Sigmoid colon (tissue), 7 donors: Measurements from ENCODE around the gene TSEN34. TPM values are rescaled to one million over a fixed set of nuclear protein-coding genes. Genes with fewer than 3 reads are reported as not detected.
A peak's percentile ranks its signal among the peaks of the same experiment; 100 is the strongest.
"Not testable (repeated sequence)": the region's sequence is repeated elsewhere in the genome, so short reads cannot be mapped to it uniquely, and the experiment has no call there.

Experiments used
- DNase-seq: peaks from one replicate; pipeline ENCODE4 v3.0.0-alpha.2; 2019
- H3K27ac ChIP-seq, 4 donors: fragments of 200-600 bp; sonication (generic); one replicate each; pipeline ENCODE4 v1.5.1; 2016 to 2019; ENCODE audit warnings: mild to moderate bottlenecking in 1 of 4
- H3K27me3 ChIP-seq, 3 donors: fragments of 200-600 bp; sonication (generic); one replicate each; pipeline ENCODE4 v1.5.1; 2019; ENCODE audit warnings: mild to moderate bottlenecking in 1 of 3
- H3K36me3 ChIP-seq, 4 donors: fragments of 200-600 bp; sonication (generic); one replicate each; pipeline ENCODE4 v1.5.1; 2016 to 2019
- H3K4me1 ChIP-seq, 4 donors: fragments of 200-600 bp; sonication (generic); one replicate each; pipeline ENCODE4 v1.5.1; 2017 to 2019
- H3K4me3 ChIP-seq, 4 donors: fragments of 200-600 bp; sonication (generic); one replicate each; pipeline ENCODE4 v1.5.1; 2017 to 2019; ENCODE audit warnings: mild to moderate bottlenecking in 2 of 4, moderate library complexity in 1 of 4
- H3K9me3 ChIP-seq, 4 donors: fragments of 200-600 bp in 3 of 4; sonication (generic) in 3 of 4; one replicate each; pipeline versions ENCODE4 v1.5.1 to v1.6.1; 2013 to 2019
- CTCF ChIP-seq, 4 experiments: fragments of 450-650 bp in 3 of 4; fragments of 200-600 bp in 1 of 4; IDR thresholded peaks; one replicate each; pipeline ENCODE4 v1.5.1; 2016 to 2019; ENCODE audit warnings: antibody characterized with exemption in 4 of 4, mild to moderate bottlenecking in 3 of 4, moderate library complexity in 2 of 4
- EP300 ChIP-seq, 4 donors: sonication (generic); formaldehyde crosslinking; IDR thresholded peaks; one replicate each; pipeline ENCODE4 v1.6.1; 2017; ENCODE audit warnings: antibody characterized with exemption in 4 of 4
- POLR2A ChIP-seq, 2 donors: fragments of 450-650 bp; IDR thresholded peaks; one replicate each; pipeline ENCODE4 v1.6.1; 2016; ENCODE audit warnings: antibody characterized with exemption in 2 of 2, mild to moderate bottlenecking in 2 of 2, moderate library complexity in 2 of 2
- POLR2AphosphoS5 ChIP-seq, 4 donors: sonication (generic); formaldehyde crosslinking; IDR thresholded peaks; one replicate each; pipeline ENCODE4 v1.6.1; 2017; ENCODE audit warnings: antibody characterized with exemption in 4 of 4
- WGBS, 2 donors: extraction: QIAGEN DNeasy Blood & Tissue Kit; methylation state at CpG; one replicate each; pipeline ENCODE4 v1.1.7; 2013; 5-methylcytosine and 5-hydroxymethylcytosine counted together
- intact Hi-C: fragments of 100-400 bp; cut with DNase I; formaldehyde crosslinking; loops from one replicate; pipeline ENCODE4 v1.15.1; 2023
- polyA plus RNA-seq, 3 donors: library from polyadenylated mRNA; stranded (reverse); fragments of 200-250 nt; gene quantifications; one replicate each; pipeline ENCODE4 v1.2.3, GENCODE V29; 2013
- total RNA-seq, 4 donors: library from RNA; depleted of rRNA; stranded (reverse); fragments of >200 nt; gene quantifications; one replicate each; pipeline ENCODE4 v1.1.0, GENCODE V29; 2016
- donor health status: healthy with polysubstance abuse.
- donor health status: Bipolar disorder and iron deficiency.
- donor health status: healthy.

TSEN34 gene
- total and polyA plus RNA-seq, 7 donors = 41.5 to 80.9 (median 52.5) TPM

GRCh38 chr19:54164369-54165068 lies 26.6 kb upstream of the TSEN34 start:
- DNase-seq = peak; percentile 85
- no peak overlapping the region for H3K4me3 ChIP-seq

GRCh38 chr19:54165222-54165621 lies 25.9 kb upstream of the TSEN34 start:
- TF ChIP-seq EP300 (IDR thresholded peaks at IDR 0.05) = no peak
- TF ChIP-seq CTCF (IDR thresholded peaks at IDR 0.05) = no peak
- TF ChIP-seq POLR2AphosphoS5 (IDR thresholded peaks at IDR 0.05) = no peak
- no peak for TF ChIP-seq POLR2A (IDR thresholded peaks at IDR 0.05)
- H3K27ac ChIP-seq = no peak overlapping the region
- H3K9me3 ChIP-seq = no peaks in the 10 kb centered on the region
- 88 to 93% methylated on average over 25 of the region's 25 CpGs for WGBS, 2 donors
- intact Hi-C loops = no loop called here
- H3K4me1 ChIP-seq = peaks cover 0 to 42% (median 40%) of the 10 kb centered on the region in 4 donors
- peaks cover 4 to 39% (median 25%) of the 10 kb centered on the region in 3 donors for H3K27me3 ChIP-seq
- no peak overlapping the region for H3K4me3 ChIP-seq
- H3K36me3 ChIP-seq = no peaks in the 10 kb centered on the region
- no peak for DNase-seq

More at GRCh38 chr19:54164369-54165068, 26.6 kb upstream of the TSEN34 start:
- H3K27me3 ChIP-seq = peaks cover 4 to 39% (median 25%) of the 10 kb centered on the region in 3 donors
- H3K27ac ChIP-seq = no peak overlapping the region
- peaks cover 0 to 44% (median 42%) of the 10 kb centered on the region in 4 donors for H3K4me1 ChIP-seq
- H3K36me3 ChIP-seq = no peaks in the 10 kb centered on the region
- intact Hi-C loops = loop anchor here (5.0 kb wide), 1 partner anchor 38 kb away; the partner anchor contains the start of gene RPS9
- 11 to 16% methylated on average over 37 of the region's 37 CpGs for WGBS, 2 donors
- TF ChIP-seq POLR2A (IDR thresholded peaks at IDR 0.05) = no peak
- no peak for TF ChIP-seq CTCF (IDR thresholded peaks at IDR 0.05)
- no peak for TF ChIP-seq POLR2AphosphoS5 (IDR thresholded peaks at IDR 0.05)
- TF ChIP-seq EP300 (IDR thresholded peaks at IDR 0.05) = no peak
- no peaks in the 10 kb centered on the region for H3K9me3 ChIP-seq

- Histone ChIP-seq H3K27ac (no peak overlapping the region), H3K9me3 (no peaks in the 10 kb centered on the region), H3K4me3 (no peak overlapping the region), H3K27me3 (peaks cover 9 to 50% (median 33%) of the 10 kb centered on the region in 3 donors), H3K36me3 (no peaks in the 10 kb centered on the region), H3K4me1 (peaks cover 0 to 14% (median 10%) of the 10 kb centered on the region in 4 donors)
- peak in 1 of 4 donors; percentile 21 for TF ChIP-seq POLR2AphosphoS5 (IDR thresholded peaks at IDR 0.05)
- TF ChIP-seq CTCF (IDR thresholded peaks at IDR 0.05) = peak; percentile 48 to 94 (median 86)
- TF ChIP-seq EP300 (IDR thresholded peaks at IDR 0.05) = no peak
- TF ChIP-seq POLR2A (IDR thresholded peaks at IDR 0.05) = no peak
- 27 to 30% methylated on average over 25 of the region's 25 CpGs for WGBS, 2 donors
- DNase-seq = peak; percentile 94
- intact Hi-C loops = loop anchor here (1.0 to 2.0 kb wide), 2 partner anchors 20 to 63 kb away; partner anchors contain the start of gene MBOAT7
These were observed 22.8 kb upstream of the TSEN34 start for GRCh38 chr19:54168174-54168917.

GRCh38 chr19:54169149-54169740 lies 21.9 kb upstream of the TSEN34 start:
- H3K36me3 ChIP-seq = no peaks in the 10 kb centered on the region
- no peak overlapping the region for H3K4me3 ChIP-seq
- WGBS, 2 donors = 88 to 89% methylated on average over 21 of the region's 21 CpGs
- intact Hi-C loops = loop anchor here (2.0 kb wide), 1 partner anchor 20 kb away; the partner anchor contains the start of gene MBOAT7
- no peak for TF ChIP-seq EP300 (IDR thresholded peaks at IDR 0.05)
- no peak for TF ChIP-seq CTCF (IDR thresholded peaks at IDR 0.05)
- no peak for TF ChIP-seq POLR2A (IDR thresholded peaks at IDR 0.05)
- no peak for TF ChIP-seq POLR2AphosphoS5 (IDR thresholded peaks at IDR 0.05)
- no peak overlapping the region for H3K27ac ChIP-seq
- H3K9me3 ChIP-seq = no peaks in the 10 kb centered on the region
- H3K4me1 ChIP-seq = peaks cover 0 to 12% (median 8%) of the 10 kb centered on the region in 4 donors
- no peak for DNase-seq
- peaks cover 10 to 55% (median 39%) of the 10 kb centered on the region in 3 donors for H3K27me3 ChIP-seq

- H3K27me3 ChIP-seq = peaks cover 7 to 34% (median 16%) of the 10 kb centered on the region in 3 donors
- H3K27ac ChIP-seq, H3K4me3 ChIP-seq, DNase-seq, H3K9me3 ChIP-seq, H3K4me1 ChIP-seq, H3K36me3 ChIP-seq, intact Hi-C loops: not testable (repeated sequence)
- 51 to 74% methylated on average over 20 to 21 of the region's 23 CpGs for WGBS, 2 donors
These were observed 19.2 kb upstream of the TSEN34 start for GRCh38 chr19:54171736-54172431.
